Mesenchymal stem cell (in vitro differentiated cells and primary cell): ENCODE data around the gene ZFP3.

ENCODE experiments used
- DNase-seq: peaks from one replicate; pipeline ENCODE4 v3.0.0-alpha.2; 2013
- H2AFZ ChIP-seq: one replicate; pipeline ENCODE4 v1.6.1; 2013; ENCODE audit warnings: low read depth, mild to moderate bottlenecking, control low read depth, inconsistent platforms, low read length, moderate library complexity
- H2AK5ac ChIP-seq: 2 replicates; pipeline ENCODE4 v1.6.1; 2013; ENCODE audit warnings: low read length, moderate library complexity, mild to moderate bottlenecking, inconsistent platforms; ENCODE audit not compliant: severe bottlenecking
- H2BK120ac ChIP-seq: one replicate; pipeline ENCODE4 v1.6.1; 2013; ENCODE audit warnings: low read depth, mild to moderate bottlenecking, inconsistent platforms, low read length, moderate library complexity
- H2BK12ac ChIP-seq, 2 experiments: one replicate each; pipeline ENCODE4 v1.6.1; 2013; ENCODE audit warnings: inconsistent platforms in 2 of 2, low read length in 2 of 2, mild to moderate bottlenecking in 2 of 2, moderate library complexity in 2 of 2, control low read depth in 1 of 2
- H2BK15ac ChIP-seq: one replicate; pipeline ENCODE4 v1.6.1; 2013; ENCODE audit warnings: mild to moderate bottlenecking, low read depth, inconsistent platforms; ENCODE audit not compliant: poor library complexity, severe bottlenecking
- H2BK5ac ChIP-seq: 2 replicates; pipeline ENCODE4 v1.6.1; 2013; ENCODE audit warnings: low read depth, mild to moderate bottlenecking, low read length, control low read depth, inconsistent platforms; ENCODE audit not compliant: poor library complexity, severe bottlenecking
- H3K14ac ChIP-seq, 2 experiments: one replicate each; pipeline ENCODE4 v1.6.1; 2013; ENCODE audit warnings: inconsistent platforms in 2 of 2, low read length in 2 of 2, control low read depth in 1 of 2, mild to moderate bottlenecking in 1 of 2, moderate library complexity in 1 of 2
- H3K18ac ChIP-seq, 2 experiments: one replicate each; pipeline ENCODE4 v1.6.1; 2013; ENCODE audit warnings: inconsistent platforms in 2 of 2, low read length in 2 of 2, control low read depth in 1 of 2, low read depth in 1 of 2, mild to moderate bottlenecking in 1 of 2
- H3K23ac ChIP-seq, 2 experiments: one replicate each; pipeline ENCODE4 v1.6.1; 2013; ENCODE audit warnings: inconsistent platforms in 2 of 2, low read length in 2 of 2, mild to moderate bottlenecking in 2 of 2, moderate library complexity in 2 of 2, control low read depth in 1 of 2
- H3K27ac ChIP-seq: 2 replicates; pipeline ENCODE4 v1.5.1; 2013; ENCODE audit warnings: mild to moderate bottlenecking, moderate library complexity, low read length, control low read depth, inconsistent platforms; ENCODE audit not compliant: poor library complexity, severe bottlenecking
- H3K27me3 ChIP-seq, 2 experiments: 2 replicates each; pipeline versions ENCODE4 v1.6.1 to v1.7.0; 2013; ENCODE audit warnings: low read length in 2 of 2, mild to moderate bottlenecking in 2 of 2, moderate library complexity in 2 of 2, control low read depth in 1 of 2, inconsistent platforms in 1 of 2; ENCODE audit not compliant: control insufficient read depth in 1 of 2, insufficient read depth in 1 of 2
- H3K36me3 ChIP-seq, 2 experiments: 2 replicates each; pipeline versions ENCODE4 v1.6.1 to v1.7.0; 2013; ENCODE audit warnings: low read length in 2 of 2, control low read depth in 1 of 2, inconsistent platforms in 1 of 2, low read depth in 1 of 2, mild to moderate bottlenecking in 1 of 2; ENCODE audit not compliant: insufficient read depth in 2 of 2, control insufficient read depth in 1 of 2
- H3K4ac ChIP-seq, 2 experiments: one replicate each; pipeline ENCODE4 v1.6.1; 2013; ENCODE audit warnings: inconsistent platforms in 2 of 2, low read length in 2 of 2, mild to moderate bottlenecking in 2 of 2, moderate library complexity in 2 of 2, control low read depth in 1 of 2, low read depth in 1 of 2
- H3K4me1 ChIP-seq: 2 replicates; pipeline ENCODE4 v1.6.1; 2013; ENCODE audit warnings: low read depth, low read length, control low read depth; ENCODE audit not compliant: control insufficient read depth, insufficient read depth
- H3K4me2 ChIP-seq: 2 replicates; pipeline ENCODE4 v1.6.1; 2013; ENCODE audit warnings: low read length, mild to moderate bottlenecking, inconsistent platforms; ENCODE audit not compliant: poor library complexity, severe bottlenecking
- H3K4me3 ChIP-seq, 2 experiments: 2 replicates each; pipeline versions ENCODE4 v1.5.1 to v1.7.0; 2013; ENCODE audit warnings: low read length in 2 of 2, mild to moderate bottlenecking in 2 of 2, control low read depth in 1 of 2, low read depth in 1 of 2; ENCODE audit not compliant: insufficient read depth in 1 of 2
- H3K79me1 ChIP-seq: replicated peaks from 2 replicates; pipeline ENCODE4 v1.6.1; 2013; ENCODE audit warnings: mild to moderate bottlenecking, control low read depth, low read length, inconsistent platforms; ENCODE audit not compliant: poor library complexity, severe bottlenecking
- H3K9ac ChIP-seq: 2 replicates; pipeline ENCODE4 v1.7.0; 2013; ENCODE audit warnings: mild to moderate bottlenecking, low read length, moderate library complexity
- H3K9me3 ChIP-seq: 2 replicates; pipeline ENCODE4 v1.7.0; 2013; ENCODE audit warnings: mild to moderate bottlenecking, low read length; ENCODE audit not compliant: control insufficient read depth
- H4K8ac ChIP-seq: one replicate; pipeline ENCODE4 v1.6.1; 2013; ENCODE audit warnings: inconsistent platforms, mild to moderate bottlenecking, low read length, moderate library complexity
- H4K91ac ChIP-seq: one replicate; pipeline ENCODE4 v1.6.1; 2013; ENCODE audit warnings: mild to moderate bottlenecking, low read length, inconsistent platforms
- WGBS: methylation state at CpG from one replicate; pipeline ENCODE4 v1.1.7; 2013; ENCODE audit warnings: mixed read lengths; 5-methylcytosine and 5-hydroxymethylcytosine counted together

The ZFP3 gene

DNA sequence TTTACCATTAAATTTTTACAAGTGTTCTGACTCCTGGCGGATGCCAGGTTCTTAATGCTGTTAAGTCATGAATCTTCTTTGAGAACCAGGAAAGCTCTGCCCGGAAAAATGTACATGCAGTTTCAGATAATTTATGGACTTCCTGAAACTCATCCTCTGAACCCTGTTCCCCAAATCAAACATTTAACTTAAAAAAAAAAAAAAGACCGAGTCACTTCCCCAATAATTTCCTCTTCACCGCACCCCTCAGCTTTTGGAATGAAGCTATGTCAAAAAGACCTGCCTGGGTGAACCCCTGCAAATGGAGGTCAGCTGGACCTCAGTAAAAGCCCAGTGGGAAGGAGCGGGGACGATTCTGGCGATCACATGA is 18.4 kb downstream of the ZFP3 start:
- H2BK120ac ChIP-seq = no peak overlapping the region
- H3K4me1 ChIP-seq = no peaks in the 10 kb centered on the region
- no peak overlapping the region for H2BK15ac ChIP-seq
- no peak overlapping the region for H2BK5ac ChIP-seq
- DNase-seq = no peak
- H3K9ac ChIP-seq = no peak overlapping the region
- WGBS = 58% methylated on average over 7 of the region's 7 CpGs
- no peak overlapping the region for H3K27ac ChIP-seq
- H3K14ac ChIP-seq = no peak overlapping the region
- no peak overlapping the region for H2AFZ ChIP-seq
- peaks cover 5 to 9% of the 10 kb centered on the region in 2 experiments for H3K36me3 ChIP-seq
- H2BK12ac ChIP-seq = no peak overlapping the region
- peaks cover 79% of the 10 kb centered on the region for H3K9me3 ChIP-seq
- no peak overlapping the region for H3K4me3 ChIP-seq
- no peak overlapping the region for H3K23ac ChIP-seq
- H3K79me1 ChIP-seq = no peaks in the 10 kb centered on the region
- H3K4ac ChIP-seq = no peak overlapping the region
- H4K91ac ChIP-seq = no peak overlapping the region
- H3K18ac ChIP-seq = no peak overlapping the region
- H3K27me3 ChIP-seq = peaks cover 7 to 15% of the 10 kb centered on the region in 2 experiments
- H3K4me2 ChIP-seq = no peak overlapping the region
- no peak overlapping the region for H4K8ac ChIP-seq
- no peak overlapping the region for H2AK5ac ChIP-seq

DNA sequence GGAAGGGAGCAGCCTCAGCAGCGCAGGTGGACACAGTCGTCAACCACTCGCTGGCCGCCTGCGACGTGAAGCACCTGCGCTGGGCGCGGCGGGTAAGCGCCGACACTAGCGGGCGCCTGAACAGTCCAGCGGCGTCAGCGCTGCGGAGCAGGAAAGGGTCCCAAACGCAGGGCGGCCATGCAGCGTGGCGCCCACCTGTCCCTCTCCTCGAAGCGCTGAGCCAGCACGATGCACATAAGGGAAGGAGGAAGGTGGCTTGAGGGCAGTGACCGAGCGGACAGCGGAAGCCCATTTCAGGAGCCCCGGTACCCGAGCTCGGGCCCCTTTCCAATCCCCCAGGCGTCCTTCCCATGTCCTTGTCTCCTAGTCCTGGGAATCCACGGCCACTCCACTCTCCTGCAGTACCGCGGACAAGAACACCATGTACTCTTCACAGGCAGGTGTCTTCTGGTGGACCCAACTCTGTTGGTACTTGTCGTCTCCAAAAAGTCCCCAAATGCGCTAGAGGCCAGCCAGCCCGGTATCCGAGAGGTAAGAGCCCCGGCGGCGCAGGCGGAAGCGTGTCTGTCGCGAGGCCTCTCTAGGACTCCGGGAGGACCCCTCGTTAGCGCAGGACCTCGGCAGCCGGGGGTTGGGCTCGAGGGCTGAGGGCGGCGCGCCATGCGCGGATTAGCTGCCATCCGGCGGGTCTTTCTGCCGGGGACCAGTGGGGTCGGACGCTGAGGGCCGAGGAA is 19.0 kb downstream of the ZFP3 start:
- Histone ChIP-seq H3K23ac (no peak overlapping the region), H2BK5ac (no peak overlapping the region), H3K79me1 (no peaks in the 10 kb centered on the region), H3K14ac (no peak overlapping the region), H3K27me3 (peaks cover 7 to 15% of the 10 kb centered on the region in 2 experiments), H4K91ac (no peak overlapping the region), H2BK15ac (no peak overlapping the region), H3K4me3 (no peak overlapping the region), H2BK120ac (no peak overlapping the region), H3K4me2 (no peak overlapping the region), H2AFZ (no peak overlapping the region), H2BK12ac (no peak overlapping the region), H3K4ac (no peak overlapping the region), H2AK5ac (no peak overlapping the region), H3K4me1 (no peaks in the 10 kb centered on the region), H3K36me3 (peaks cover 4 to 5% of the 10 kb centered on the region in 2 experiments), H3K9me3 (peaks cover 74% of the 10 kb centered on the region), H3K9ac (no peak overlapping the region), H3K18ac (no peak overlapping the region), H3K27ac (no peak overlapping the region), H4K8ac (no peak overlapping the region)
- DNase-seq = no peak
- WGBS = 16% methylated on average over 57 of the region's 63 CpGs

DNA sequence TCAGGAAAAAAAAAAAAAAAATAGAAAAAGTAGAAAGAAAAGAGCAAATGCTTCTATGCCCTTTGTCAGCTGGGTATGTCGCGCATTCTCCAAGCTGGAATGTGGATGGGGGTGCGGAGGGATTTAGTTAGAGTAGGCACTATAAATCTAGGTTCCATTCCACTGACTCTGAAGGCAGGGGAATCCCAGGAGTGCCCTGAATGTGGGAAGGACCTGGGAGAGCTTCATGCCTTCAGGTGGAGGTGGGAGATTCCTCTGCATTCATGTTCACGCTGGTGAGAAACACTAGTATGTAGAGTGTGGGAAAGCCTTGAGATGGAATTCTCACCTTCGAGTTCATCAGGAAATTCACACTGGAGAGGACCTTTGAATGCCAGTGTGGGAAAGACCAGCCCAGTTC is 21.0 kb downstream of the ZFP3 start:
- H2BK15ac ChIP-seq = no peak overlapping the region
- H3K27ac ChIP-seq = no peak overlapping the region
- no peak overlapping the region for H4K8ac ChIP-seq
- H3K4me2 ChIP-seq = no peak overlapping the region
- 92% methylated on average over 5 of the region's 5 CpGs for WGBS
- no peaks in the 10 kb centered on the region for H3K4me1 ChIP-seq
- H3K9me3 ChIP-seq = peaks cover 74% of the 10 kb centered on the region
- H3K23ac ChIP-seq = no peak overlapping the region
- H2AFZ ChIP-seq = no peak overlapping the region
- H3K79me1 ChIP-seq = no peaks in the 10 kb centered on the region
- H3K18ac ChIP-seq = no peak overlapping the region
- no peak overlapping the region for H2BK5ac ChIP-seq
- H4K91ac ChIP-seq = no peak overlapping the region
- DNase-seq = no peak
- no peak overlapping the region for H3K4ac ChIP-seq
- H3K14ac ChIP-seq = no peak overlapping the region
- peaks cover 7 to 15% of the 10 kb centered on the region in 2 experiments for H3K27me3 ChIP-seq
- H3K9ac ChIP-seq = no peak overlapping the region
- H2AK5ac ChIP-seq = no peak overlapping the region
- no peak overlapping the region for H3K4me3 ChIP-seq
- no peak overlapping the region for H2BK120ac ChIP-seq
- H3K36me3 ChIP-seq = peaks cover 0 to 5% of the 10 kb centered on the region in 2 experiments
- no peak overlapping the region for H2BK12ac ChIP-seq

DNA sequence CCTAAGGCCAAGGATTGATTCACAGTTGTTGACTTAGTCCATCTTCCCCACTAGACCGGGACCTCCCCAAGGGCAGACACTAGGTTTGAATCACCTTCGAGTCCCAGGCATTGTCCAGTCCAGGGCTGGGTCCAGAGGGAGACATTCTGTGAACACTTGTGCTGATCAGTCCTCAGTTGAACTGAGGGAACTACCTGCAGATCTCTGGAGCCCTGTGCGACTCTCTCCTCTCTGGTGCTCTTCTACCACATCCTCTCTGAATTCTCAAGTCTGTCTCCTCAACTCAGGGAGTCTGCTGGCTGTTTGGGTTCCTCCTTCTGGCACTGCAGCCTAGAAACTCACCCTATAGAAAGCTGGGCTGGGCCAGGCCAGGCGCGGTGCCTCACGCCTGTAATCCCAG is 22.6 kb downstream of the ZFP3 start:
- no peaks in the 10 kb centered on the region for H3K4me1 ChIP-seq
- no peak overlapping the region for H3K27ac ChIP-seq
- H3K4me2 ChIP-seq = no peak overlapping the region
- no peak overlapping the region for H3K18ac ChIP-seq
- no peak overlapping the region for H4K91ac ChIP-seq
- H3K36me3 ChIP-seq = peaks cover 5 to 6% of the 10 kb centered on the region in 2 experiments
- H3K79me1 ChIP-seq = no peaks in the 10 kb centered on the region
- H2BK5ac ChIP-seq = no peak overlapping the region
- H2AK5ac ChIP-seq = no peak overlapping the region
- H3K23ac ChIP-seq = no peak overlapping the region
- no peak overlapping the region for H3K4me3 ChIP-seq
- peaks cover 7 to 9% of the 10 kb centered on the region in 2 experiments for H3K27me3 ChIP-seq
- no peak overlapping the region for H2BK12ac ChIP-seq
- no peak overlapping the region for H2AFZ ChIP-seq
- DNase-seq = no peak
- no peak overlapping the region for H4K8ac ChIP-seq
- no peak overlapping the region for H3K4ac ChIP-seq
- 88% methylated on average over 6 of the region's 6 CpGs for WGBS
- H3K9ac ChIP-seq = no peak overlapping the region
- no peak overlapping the region for H2BK15ac ChIP-seq
- no peak overlapping the region for H3K14ac ChIP-seq
- H2BK120ac ChIP-seq = no peak overlapping the region
- H3K9me3 ChIP-seq = peaks cover 68% of the 10 kb centered on the region
